Epithelial cell of esophagus (primary cell): ENCODE data around the gene SMIM7.

Source experiments
- DNase-seq: peaks from one replicate; pipeline ENCODE4 v3.0.0; 2010; ENCODE audit warnings: low read depth
- H3K4me3 ChIP-seq: 2 replicates; pipeline ENCODE4 v1.5.1; 2011; ENCODE audit warnings: mild to moderate bottlenecking, low read length, control low read depth
- CTCF ChIP-seq: IDR thresholded peaks from 2 replicates; pipeline ENCODE4 v1.5.1; 2011; ENCODE audit warnings: low read depth, mild to moderate bottlenecking, low read length, control low read depth, inconsistent platforms; ENCODE audit not compliant: insufficient read depth; ENCODE audit errors: missing control alignments

The SMIM7 gene

GRCh38 chr19:16607819-16608218, 52.1 kb downstream of the SMIM7 start:
- no peak overlapping the region for H3K4me3 ChIP-seq
- TF ChIP-seq CTCF = no peak

GRCh38 chr19:16605553-16605994, 54.4 kb downstream of the SMIM7 start:
- TF ChIP-seq CTCF = no peak
- DNase-seq = no peak
- no peak overlapping the region for H3K4me3 ChIP-seq

More at GRCh38 chr19:16607819-16608218, 52.1 kb downstream of the SMIM7 start:
- DNase-seq = no peak

- no peak for DNase-seq
Observed at GRCh38 chr19:16605115-16605514, 54.8 kb downstream of the SMIM7 start.

GRCh38 chr19:16604615-16605014, 55.3 kb downstream of the SMIM7 start:
- H3K4me3 ChIP-seq = no peak overlapping the region
- TF ChIP-seq CTCF = no peak
- DNase-seq = no peak

More at GRCh38 chr19:16605115-16605514, 54.8 kb downstream of the SMIM7 start:
- H3K4me3 ChIP-seq = no peak overlapping the region
- TF ChIP-seq CTCF = no peak

- TF ChIP-seq CTCF = no peak
- DNase-seq = no peak
- no peak overlapping the region for H3K4me3 ChIP-seq
Observed at GRCh38 chr19:16603090-16603489, 56.9 kb downstream of the SMIM7 start.

- H3K4me3 ChIP-seq = no peak overlapping the region
- TF ChIP-seq CTCF = no peak
- DNase-seq = no peak
Observed at GRCh38 chr19:16601378-16602052, 58.4 kb downstream of the SMIM7 start.

GRCh38 chr19:16600824-16601223, 59.1 kb downstream of the SMIM7 start:
- H3K4me3 ChIP-seq = no peak overlapping the region
- no peak for DNase-seq
- no peak for TF ChIP-seq CTCF
